GM19043 (cell line): ENCODE results near the gene JPH3.

ENCODE experiments used
- ATAC-seq: cut with Tn5 transposase; IDR thresholded peaks from one replicate; pipeline ENCODE4 v1.9.1; 2021; ENCODE audit warnings: low read depth; ENCODE audit not compliant: unreplicated experiment

Gene JPH3

GRCh38 chr16:87622756-87623319, 20.5 kb downstream of the JPH3 start:
- ATAC-seq, result no peak

- ATAC-seq, result no peak
These were observed 23.0 kb downstream of the JPH3 start for GRCh38 chr16:87625241-87625797.

- ATAC-seq, result no peak
These were observed 24.1 kb downstream of the JPH3 start for GRCh38 chr16:87626401-87626800.

- ATAC-seq, result no peak
These were observed 24.6 kb downstream of the JPH3 start for GRCh38 chr16:87626905-87627304.

GRCh38 chr16:87627542-87628245, 25.4 kb downstream of the JPH3 start:
- ATAC-seq, result no peak

GRCh38 chr16:87628246-87628923, 26.1 kb downstream of the JPH3 start:
- ATAC-seq, result no peak

- no peak for ATAC-seq
These were observed 26.6 kb downstream of the JPH3 start for GRCh38 chr16:87628940-87629339.

GRCh38 chr16:87631067-87631466, 28.8 kb downstream of the JPH3 start:
- ATAC-seq, result no peak

- ATAC-seq, result no peak
These were observed 32.1 kb downstream of the JPH3 start for GRCh38 chr16:87634411-87634810.

GRCh38 chr16:87635541-87636049, 33.3 kb downstream of the JPH3 start:
- no peak for ATAC-seq

GRCh38 chr16:87636050-87636684, 33.9 kb downstream of the JPH3 start:
- ATAC-seq, result no peak

- no peak for ATAC-seq
These were observed 34.4 kb downstream of the JPH3 start for GRCh38 chr16:87636741-87637140.

GRCh38 chr16:87637357-87637756, 35.0 kb downstream of the JPH3 start:
- ATAC-seq, result no peak

- no peak for ATAC-seq
These were observed 36.4 kb downstream of the JPH3 start for GRCh38 chr16:87638736-87639135.

GRCh38 chr16:87641721-87642120, 39.4 kb downstream of the JPH3 start:
- no peak for ATAC-seq

- ATAC-seq, result no peak
These were observed 40.2 kb downstream of the JPH3 start for GRCh38 chr16:87642491-87642890.

- ATAC-seq, result no peak
These were observed 41.9 kb downstream of the JPH3 start for GRCh38 chr16:87644186-87644585.

GRCh38 chr16:87644596-87644995, 42.3 kb downstream of the JPH3 start:
- no peak for ATAC-seq

- ATAC-seq, result no peak
These were observed 43.5 kb downstream of the JPH3 start for GRCh38 chr16:87645802-87646201.

- ATAC-seq, result no peak
These were observed 45.3 kb downstream of the JPH3 start for GRCh38 chr16:87647431-87648185.
